HG03439 (cell line): Measurements from ENCODE around the gene A4GALT.
"Not testable (repeated sequence)": the region's sequence is repeated elsewhere in the genome, so short reads cannot be mapped to it uniquely, and the experiment has no call there.

ENCODE experiments used
- ATAC-seq: cut with Tn5 transposase; IDR thresholded peaks from one replicate; pipeline ENCODE4 v1.9.1; 2021; ENCODE audit warnings: mild to moderate bottlenecking, moderate library complexity; ENCODE audit not compliant: unreplicated experiment

The A4GALT gene

GRCh38 chr22:42684462-42685195 lies 36.0 kb downstream of the A4GALT start:
- ATAC-seq: no peak

- ATAC-seq: no peak
Observed at GRCh38 chr22:42683578-42684283, 36.9 kb downstream of the A4GALT start.

- ATAC-seq: no peak
Observed at GRCh38 chr22:42682113-42682851, 38.4 kb downstream of the A4GALT start.

GRCh38 chr22:42680648-42681047 lies 40.0 kb downstream of the A4GALT start:
- ATAC-seq: no peak

- no peak for ATAC-seq
Observed at GRCh38 chr22:42679691-42680090, 41.0 kb downstream of the A4GALT start.

- no peak for ATAC-seq
Observed at GRCh38 chr22:42678894-42679293, 41.8 kb downstream of the A4GALT start.

- ATAC-seq: not testable (repeated sequence)
Observed at GRCh38 chr22:42677936-42678335, 42.7 kb downstream of the A4GALT start.

GRCh38 chr22:42676059-42676607 lies 44.5 kb downstream of the A4GALT start:
- no peak for ATAC-seq

GRCh38 chr22:42673898-42674401 lies 46.7 kb downstream of the A4GALT start:
- ATAC-seq: no peak

- ATAC-seq: not testable (repeated sequence)
Observed at GRCh38 chr22:42673071-42673470, 47.6 kb downstream of the A4GALT start.

GRCh38 chr22:42670921-42671709 lies 49.6 kb downstream of the A4GALT start:
- ATAC-seq: no peak

GRCh38 chr22:42670046-42670445 lies 50.6 kb downstream of the A4GALT start:
- no peak for ATAC-seq

- not testable (repeated sequence) for ATAC-seq
Observed at GRCh38 chr22:42666393-42666792, 54.3 kb downstream of the A4GALT start.

GRCh38 chr22:42664976-42665831 lies 55.5 kb downstream of the A4GALT start:
- ATAC-seq: no peak

- ATAC-seq: no peak
Observed at GRCh38 chr22:42661985-42662831, 58.5 kb downstream of the A4GALT start.

GRCh38 chr22:42656578-42656977 lies 64.1 kb downstream of the A4GALT start:
- ATAC-seq: no peak

GRCh38 chr22:42655693-42656092 lies 65.0 kb downstream of the A4GALT start:
- no peak for ATAC-seq

- ATAC-seq: no peak
Observed at GRCh38 chr22:42654436-42655073, 66.1 kb downstream of the A4GALT start.
